GM21576 (cell line): ENCODE results near the gene GBP3.
"Not testable (repeated sequence)": the region's sequence is repeated elsewhere in the genome, so short reads cannot be mapped to it uniquely, and the experiment has no call there.

Experiments
- ATAC-seq: cut with Tn5 transposase; IDR thresholded peaks from one replicate; pipeline ENCODE4 v1.9.1; 2021; ENCODE audit warnings: mild to moderate bottlenecking, moderate library complexity; ENCODE audit not compliant: unreplicated experiment

Gene GBP3

DNA sequence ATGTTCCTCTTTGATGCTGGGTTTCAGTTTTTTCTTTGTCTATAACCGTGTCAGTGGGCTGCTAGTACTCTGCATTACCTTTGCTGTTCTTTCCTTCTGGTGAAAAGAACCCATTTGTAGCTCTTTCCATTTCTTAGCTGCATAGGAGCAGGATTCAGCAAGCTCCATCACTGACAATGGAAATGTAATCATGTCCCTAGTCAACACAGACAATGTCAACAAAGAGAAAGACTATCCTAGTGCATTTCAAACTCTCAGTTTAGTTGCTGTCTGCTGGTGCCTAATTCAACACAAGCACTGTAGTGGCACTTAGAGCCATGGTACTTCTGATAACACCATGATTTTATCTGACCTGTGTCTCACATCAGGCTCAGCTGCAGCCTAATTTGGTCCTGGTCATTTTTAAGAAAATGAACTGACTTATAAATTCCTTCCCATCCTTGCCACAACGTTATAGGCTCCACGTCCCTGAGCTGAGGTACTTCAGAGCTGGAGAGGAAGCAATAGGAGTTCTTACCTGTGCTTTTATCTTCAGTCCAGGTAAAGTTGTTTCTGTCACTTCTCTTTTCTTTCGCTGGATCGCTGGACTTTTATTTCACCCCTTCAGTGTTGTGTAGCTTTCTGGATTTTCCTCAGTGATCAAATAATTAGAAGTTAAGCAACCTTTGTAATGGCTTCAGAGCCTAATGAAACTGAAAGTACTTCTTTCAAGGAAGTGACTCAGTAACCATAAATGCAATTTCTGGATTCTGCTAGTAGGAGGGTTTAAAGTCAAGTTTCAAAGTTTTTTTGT, at the start of gene GBP3:
GBP3 (minus strand) TSS at position 700 of the 793 bp plus-strand sequence. CDS start 2,145 bp downstream, outside the sequence.
- ATAC-seq, result peak; percentile 73

- ATAC-seq, result no peak
Measured at GRCh38 chr1:89070509-89070908, 47.8 kb upstream of the GBP3 start.

- ATAC-seq, result no peak
Measured at GRCh38 chr1:89069951-89070350, 47.3 kb upstream of the GBP3 start.

DNA sequence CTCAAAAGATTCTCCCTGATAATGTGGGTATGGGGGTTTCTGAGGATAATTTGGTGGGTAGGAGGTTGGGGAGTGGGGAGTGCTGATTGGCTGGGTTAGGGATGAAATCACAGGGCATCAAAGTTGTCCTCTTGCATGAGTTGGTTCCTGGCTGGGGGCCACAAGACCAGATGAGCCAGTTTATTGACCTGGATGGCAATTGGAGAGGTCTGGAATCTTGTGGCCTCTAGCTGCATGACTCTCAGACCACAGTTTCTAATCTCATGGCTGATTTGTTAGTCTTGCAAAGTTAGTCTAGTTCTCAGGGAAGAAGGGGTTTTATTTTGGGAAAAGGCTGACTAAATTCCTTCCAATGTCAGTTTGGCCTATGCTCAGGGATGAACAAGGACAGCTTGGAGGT, 45.6 kb upstream of the GBP3 start:
- no peak for ATAC-seq

DNA sequence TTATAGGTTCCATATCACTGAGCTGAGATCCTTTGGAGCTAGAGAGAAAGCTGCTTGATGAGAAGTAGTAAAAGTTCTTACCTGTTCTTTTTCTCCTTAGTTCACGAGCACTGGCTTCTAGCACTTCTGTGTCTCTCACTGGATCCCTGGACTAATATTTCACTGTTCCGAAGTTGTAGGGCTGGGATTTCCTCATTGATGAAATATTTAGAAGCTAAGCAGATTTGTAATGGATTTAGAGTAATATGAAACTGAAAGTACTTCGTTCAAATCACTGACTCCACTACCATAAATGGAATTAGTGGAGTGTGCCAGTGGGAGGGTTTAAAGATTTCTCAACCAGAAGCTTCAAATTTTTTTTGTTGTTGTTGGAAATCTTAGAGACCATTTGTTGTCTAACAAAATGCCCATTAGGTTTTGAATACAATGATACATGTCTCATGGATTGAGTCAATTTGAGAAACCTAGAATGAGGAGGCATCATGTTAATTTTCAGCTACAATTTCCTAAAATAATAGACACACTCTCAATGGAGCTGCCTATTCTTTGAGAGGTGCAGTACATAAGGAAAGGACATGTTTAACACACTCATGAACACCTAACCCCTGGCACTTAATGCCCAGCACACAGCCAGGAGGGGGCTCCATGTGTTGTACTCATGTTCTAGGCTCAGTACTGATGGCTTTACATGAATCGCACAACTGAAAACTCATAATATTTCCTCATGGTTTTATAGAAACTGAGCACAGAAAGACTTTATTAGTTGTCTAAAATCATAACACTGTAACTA, 42.6 kb upstream of the GBP3 start, which contains the start of gene GBP1:
GBP1 (minus strand) TSS at position 130 of the 790 bp plus-strand sequence. CDS start 1,974 bp downstream, outside the sequence.
- ATAC-seq, result peak; percentile 66

GRCh38 chr1:89064632-89065031, 42.0 kb upstream of the GBP3 start:
- ATAC-seq, result peak; percentile 39

- no peak for ATAC-seq
Measured at GRCh38 chr1:89063094-89063493, 40.4 kb upstream of the GBP3 start.

DNA sequence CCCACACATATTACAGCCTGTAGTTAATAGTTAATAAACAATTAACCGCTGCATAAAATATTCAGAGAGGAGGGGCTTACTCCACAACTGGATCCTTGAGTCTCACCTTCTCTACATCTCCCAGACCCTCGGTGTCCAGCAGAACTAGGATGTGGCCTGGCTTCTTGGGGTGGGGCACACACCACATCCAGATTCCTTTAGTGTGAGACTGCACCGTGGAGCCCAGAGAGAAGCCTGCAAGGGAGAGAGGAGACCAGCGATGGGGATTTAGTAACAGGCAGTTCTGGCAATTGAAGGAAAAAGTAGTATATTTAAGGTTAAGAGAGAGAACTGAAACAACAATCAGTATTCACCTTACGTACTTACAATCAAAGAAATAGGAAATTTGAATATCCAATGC, 37.4 kb upstream of the GBP3 start:
- no peak for ATAC-seq

- ATAC-seq, result no peak
Measured at GRCh38 chr1:89051955-89052312, 29.3 kb upstream of the GBP3 start.

GRCh38 chr1:89051300-89051954, 28.8 kb upstream of the GBP3 start:
- ATAC-seq, result no peak

GRCh38 chr1:89050649-89051033, 28.0 kb upstream of the GBP3 start:
- no peak for ATAC-seq

DNA sequence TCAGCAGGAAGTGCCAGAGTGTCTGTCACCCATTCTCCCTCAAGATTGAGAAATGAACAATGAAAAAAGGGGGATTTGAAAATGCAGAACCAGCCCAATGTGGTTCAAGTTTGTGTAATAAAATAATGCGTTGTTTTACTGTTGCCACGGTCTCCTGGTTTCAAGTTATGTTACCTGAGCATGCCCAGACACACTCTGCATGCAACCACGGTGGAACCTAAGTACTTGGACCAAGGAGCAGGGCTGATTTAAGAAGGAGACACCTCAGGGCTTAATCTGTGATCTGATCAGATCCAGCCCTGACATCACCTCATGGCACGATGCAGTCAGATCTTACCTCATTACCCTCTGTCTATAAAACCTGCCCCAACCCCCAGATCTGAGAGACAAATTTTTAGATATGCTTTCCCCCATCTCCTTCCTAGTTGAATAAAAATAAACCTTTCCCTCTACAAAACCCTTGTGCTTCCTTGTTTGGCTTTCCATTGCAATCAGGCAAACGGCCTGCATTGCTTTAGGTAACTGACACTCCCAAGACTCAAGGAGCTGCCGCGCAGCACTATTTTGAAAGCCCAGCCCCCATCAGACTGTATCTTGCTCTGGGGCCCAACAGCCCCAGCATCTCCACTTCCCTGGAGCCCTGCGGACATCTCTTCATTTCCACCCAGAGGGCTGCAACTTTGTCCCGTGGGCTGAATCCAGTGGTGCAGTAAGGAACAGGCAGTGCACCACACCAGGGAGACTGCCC, 27.4 kb upstream of the GBP3 start:
- ATAC-seq, result not testable (repeated sequence)

- not testable (repeated sequence) for ATAC-seq
Measured at GRCh38 chr1:89049187-89049586, 26.5 kb upstream of the GBP3 start.

DNA sequence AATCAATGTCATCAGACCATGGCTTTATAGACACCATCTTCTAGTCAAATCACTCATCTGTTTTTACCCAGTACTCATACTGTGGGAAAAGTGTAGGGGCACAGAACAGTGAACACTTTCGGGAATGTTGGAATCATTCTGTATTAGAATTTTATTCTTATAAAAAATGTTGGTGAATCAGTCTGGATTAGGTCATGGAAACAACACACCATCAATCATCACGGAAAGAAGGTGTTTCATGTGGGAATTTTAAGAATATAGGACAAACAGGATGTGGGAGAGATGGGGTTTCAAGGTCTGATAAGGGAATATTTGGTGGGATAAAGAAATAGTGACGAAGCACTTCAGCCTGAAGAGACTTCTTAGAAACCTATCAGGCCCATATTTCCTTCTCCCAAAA, 25.1 kb upstream of the GBP3 start:
- ATAC-seq, result no peak

DNA sequence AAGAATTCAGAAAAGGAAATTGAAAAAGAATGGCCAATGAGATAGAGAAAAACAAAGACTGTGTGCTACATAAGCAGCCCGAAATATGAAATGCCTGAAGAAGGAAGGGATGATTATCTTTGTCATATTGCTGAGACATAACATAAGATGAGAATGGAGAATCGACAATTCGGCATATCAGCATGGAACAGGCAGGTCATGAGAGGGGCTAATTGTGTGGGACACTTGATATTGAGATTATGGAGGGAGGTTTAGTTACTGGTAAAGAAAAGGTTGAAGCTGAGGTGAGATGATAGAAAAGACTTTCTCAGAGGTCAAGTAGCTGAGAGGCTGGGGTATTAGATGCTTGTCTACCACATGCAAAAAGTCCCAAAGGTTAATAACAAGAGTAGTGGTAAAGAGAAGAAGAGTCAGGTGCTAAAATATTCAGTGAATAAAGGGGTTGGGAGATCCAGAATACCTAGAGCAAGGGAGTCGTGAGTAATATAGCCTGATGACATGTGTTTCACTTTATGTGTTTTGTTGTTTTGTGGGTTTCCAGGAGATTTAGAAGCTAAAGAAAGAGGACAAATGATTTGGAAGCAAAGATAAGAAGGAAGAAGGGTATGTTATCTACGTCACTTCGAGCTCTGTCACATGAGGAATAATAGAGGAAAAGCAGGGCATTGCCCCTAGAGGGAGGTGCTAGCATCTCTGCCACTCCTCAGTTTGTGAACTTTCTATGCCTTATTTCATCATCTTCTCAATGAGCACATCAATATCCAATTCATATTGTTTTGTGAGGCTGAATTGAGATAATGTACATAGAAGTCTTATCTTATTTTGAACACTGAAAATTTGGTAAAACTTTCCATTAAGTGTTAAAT, 23.9 kb upstream of the GBP3 start:
- ATAC-seq, result not testable (repeated sequence)

- ATAC-seq, result no peak
Measured at GRCh38 chr1:89044970-89045721, 22.5 kb upstream of the GBP3 start.

- no peak for ATAC-seq
Measured at GRCh38 chr1:89043940-89044339, 21.3 kb upstream of the GBP3 start.

DNA sequence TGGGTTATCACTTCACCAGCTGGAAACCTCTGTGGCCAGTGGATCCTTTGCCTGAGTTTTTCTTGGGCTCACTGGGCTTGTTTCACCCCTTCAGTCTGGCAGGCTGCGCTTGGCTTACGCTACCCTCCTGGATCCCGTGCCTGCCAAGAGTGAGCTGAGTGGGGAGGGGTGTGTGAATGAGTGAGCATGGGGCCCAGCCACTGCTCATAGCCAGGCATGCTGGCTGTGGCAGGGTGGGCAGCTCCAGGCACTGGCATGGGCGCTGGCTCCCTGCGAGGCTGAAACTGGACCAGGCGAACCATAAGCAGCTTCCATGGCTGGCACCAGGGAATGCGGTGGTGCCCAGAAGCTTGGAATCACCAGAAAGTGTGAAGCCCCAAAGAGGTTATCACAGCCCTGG, 19.8 kb upstream of the GBP3 start:
- no peak for ATAC-seq

DNA sequence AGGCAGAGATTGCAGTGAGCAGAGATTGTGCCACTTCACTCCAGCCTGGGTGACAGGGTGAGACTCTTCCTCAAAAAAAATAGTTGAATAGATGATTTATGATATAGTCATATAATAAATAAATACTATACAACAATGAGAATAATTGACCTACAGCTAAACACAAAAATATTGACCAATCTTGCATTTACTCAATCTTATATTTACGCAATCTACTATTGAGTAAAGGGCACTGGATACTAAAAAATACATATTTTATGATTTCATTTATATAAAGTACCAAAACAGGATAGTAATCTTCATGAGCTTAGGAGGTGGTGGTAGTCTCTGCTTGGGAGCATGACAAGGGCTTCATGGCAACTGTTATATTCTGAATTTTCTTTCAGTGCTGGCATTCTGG, 19.1 kb upstream of the GBP3 start:
- ATAC-seq, result no peak
